Nucleus accumbens (tissue), 56 donors: ENCODE results near the gene ACAP1.
A peak's percentile ranks its signal among the peaks of the same experiment; 100 is the strongest.

Experiments used
- DNase-seq, 56 donors: peaks; one replicate each; lab custom pipeline; 2025; lab: John Stamatoyannopoulos, UW

The ACAP1 gene

GRCh38 chr17:7383371-7383741 lies 47.0 kb downstream of the ACAP1 start:
- DNase-seq: no peak

DNA sequence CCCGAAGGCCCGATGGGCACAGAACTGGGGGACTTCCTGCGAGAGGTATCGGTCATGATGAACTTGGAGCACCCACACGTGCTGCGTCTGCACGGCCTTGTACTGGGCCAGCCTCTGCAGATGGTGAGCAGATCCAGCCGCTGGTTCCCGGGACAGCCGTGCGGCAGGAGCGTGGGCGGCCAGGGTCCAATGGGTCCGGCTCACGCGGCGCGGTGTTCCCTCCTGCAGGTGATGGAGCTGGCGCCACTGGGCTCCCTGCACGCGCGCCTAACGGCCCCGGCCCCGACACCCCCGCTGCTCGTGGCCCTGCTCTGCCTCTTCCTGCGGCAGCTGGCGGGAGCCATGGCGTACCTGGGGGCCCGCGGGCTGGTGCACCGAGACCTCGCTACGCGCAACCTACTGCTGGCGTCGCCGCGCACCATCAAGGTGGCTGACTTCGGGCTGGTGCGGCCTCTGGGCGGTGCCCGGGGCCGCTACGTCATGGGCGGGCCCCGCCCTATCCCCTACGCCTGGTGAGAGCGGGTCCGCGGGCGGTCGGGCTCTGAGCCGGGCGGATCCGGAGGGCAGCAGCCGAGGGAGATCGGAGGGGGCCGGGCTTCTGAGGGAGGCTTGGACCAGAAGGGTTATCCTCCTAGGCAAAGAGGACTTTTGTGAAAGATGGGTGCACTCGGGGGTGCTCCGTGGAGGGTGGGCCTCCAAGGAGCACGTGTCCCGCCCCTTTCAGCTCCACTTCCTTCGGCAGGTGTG lies 47.6 kb downstream of the ACAP1 start:
- DNase-seq: peak in 33 of 56 donors; percentile 6 to 83 (median 62)

DNA sequence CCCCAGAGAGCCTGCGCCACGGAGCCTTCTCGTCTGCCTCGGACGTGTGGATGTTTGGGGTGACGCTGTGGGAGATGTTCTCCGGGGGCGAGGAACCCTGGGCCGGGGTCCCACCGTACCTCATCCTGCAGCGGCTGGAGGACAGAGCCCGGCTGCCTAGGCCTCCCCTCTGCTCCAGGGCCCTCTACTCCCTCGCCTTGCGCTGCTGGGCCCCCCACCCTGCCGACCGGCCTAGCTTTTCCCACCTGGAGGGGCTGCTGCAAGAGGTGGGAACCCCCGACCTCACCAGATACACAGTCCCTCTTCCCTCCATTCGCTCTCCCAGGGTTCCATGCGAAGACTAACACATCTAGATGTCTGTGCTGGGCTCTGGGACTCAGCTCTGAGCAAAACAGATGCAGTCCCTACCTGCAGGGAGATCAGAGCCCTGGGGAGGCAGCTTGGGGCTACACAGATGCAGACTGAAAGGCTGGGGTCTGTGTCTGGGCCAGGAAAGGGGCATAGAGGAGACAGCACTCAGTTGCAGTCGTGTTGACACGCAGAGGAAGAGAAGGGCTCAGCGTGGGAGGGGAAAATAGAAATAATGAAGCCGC lies 48.3 kb downstream of the ACAP1 start:
- peak in 1 of 56 donors; percentile 14 for DNase-seq

GRCh38 chr17:7388856-7389255 lies 52.5 kb downstream of the ACAP1 start:
- no peak for DNase-seq

GRCh38 chr17:7389924-7390910 lies 53.9 kb downstream of the ACAP1 start:
- DNase-seq: no peak

GRCh38 chr17:7391307-7391706 lies 55.0 kb downstream of the ACAP1 start:
- no peak for DNase-seq

DNA sequence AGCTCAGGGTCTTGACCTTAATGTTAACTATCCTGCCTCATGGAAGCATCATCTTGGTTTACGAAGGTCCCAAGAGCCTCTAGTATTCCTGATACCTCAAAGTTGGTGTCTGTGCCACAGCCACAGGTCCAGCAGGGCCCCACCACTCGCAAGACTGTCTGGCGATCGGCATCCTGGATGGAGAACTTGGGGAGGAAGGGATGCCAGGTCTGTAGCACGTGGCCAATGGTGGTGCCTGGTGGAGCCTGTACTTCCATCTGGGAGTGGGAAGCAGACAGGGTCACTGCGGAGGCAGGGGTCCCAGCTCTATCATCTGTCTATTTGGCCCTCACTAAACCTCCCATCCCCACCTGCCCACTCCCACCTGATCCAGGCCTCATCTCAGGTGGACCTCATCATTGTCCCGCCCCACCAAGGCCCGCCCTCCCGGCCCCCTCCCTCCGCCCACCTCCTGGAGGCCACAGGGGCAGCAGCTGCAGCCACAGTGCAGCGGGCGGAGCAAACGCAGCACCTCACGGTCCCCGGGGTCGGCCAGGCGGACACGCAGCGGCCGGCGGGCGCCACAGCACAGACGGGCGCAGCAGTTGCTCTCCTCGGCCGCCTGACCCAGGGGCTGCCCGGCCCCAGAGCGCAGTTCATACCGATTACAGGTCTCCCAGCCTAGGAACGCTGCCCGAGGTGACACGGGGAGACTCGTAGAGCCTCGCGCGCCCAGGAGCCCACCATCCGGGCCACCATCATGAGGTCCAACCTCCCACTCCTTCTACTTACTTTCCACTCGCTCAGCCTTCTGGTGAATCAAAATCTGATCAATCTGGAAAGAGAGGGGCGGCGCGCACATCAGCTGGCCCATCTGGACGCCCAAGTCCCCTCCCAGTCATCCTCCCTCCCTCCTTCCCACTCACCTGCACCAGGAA lies 56.6 kb downstream of the ACAP1 start:
- DNase-seq: no peak

DNA sequence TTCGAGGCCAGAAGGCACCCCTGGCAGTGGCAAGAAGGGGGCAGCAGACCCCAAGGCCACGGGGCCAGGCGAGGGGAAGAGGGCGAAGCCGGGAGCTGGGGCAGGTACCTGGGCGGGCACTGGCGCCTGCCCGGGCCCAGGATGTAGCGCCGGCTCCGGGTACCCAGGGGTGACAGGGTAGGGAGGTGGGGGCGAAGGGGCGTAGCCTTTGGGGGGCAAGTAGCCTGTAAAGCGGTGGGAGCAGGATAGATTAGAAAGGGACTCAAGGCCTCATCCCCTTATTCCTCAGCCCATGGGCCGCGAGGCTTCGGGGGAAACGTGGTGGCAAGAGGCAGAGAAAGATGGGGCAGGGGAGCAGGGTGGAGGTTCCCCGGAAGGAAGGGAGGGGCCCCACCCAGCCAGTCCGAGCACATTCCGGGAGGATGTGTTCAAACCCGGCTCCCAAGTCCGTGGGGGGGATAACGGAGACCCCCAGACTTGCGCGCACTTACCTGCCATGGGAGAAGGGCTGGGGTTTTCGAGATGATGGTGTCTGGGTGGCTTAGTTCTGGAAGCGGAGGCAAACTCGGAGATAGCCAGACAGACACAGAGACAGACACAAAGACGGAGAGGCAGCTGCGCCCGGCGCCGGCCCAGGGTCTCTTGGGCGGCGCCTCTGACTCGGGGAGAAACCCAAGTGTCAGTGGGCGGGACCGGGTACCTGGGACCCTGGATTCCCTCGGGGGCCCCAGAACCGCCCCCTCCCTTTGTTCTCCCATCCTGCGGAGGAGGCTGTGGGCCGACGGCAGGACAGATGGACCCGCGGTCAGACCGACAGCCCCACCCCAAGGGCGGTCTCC lies 57.5 kb downstream of the ACAP1 start:
- DNase-seq: peak in 2 of 56 donors; percentile 49 to 85

DNA sequence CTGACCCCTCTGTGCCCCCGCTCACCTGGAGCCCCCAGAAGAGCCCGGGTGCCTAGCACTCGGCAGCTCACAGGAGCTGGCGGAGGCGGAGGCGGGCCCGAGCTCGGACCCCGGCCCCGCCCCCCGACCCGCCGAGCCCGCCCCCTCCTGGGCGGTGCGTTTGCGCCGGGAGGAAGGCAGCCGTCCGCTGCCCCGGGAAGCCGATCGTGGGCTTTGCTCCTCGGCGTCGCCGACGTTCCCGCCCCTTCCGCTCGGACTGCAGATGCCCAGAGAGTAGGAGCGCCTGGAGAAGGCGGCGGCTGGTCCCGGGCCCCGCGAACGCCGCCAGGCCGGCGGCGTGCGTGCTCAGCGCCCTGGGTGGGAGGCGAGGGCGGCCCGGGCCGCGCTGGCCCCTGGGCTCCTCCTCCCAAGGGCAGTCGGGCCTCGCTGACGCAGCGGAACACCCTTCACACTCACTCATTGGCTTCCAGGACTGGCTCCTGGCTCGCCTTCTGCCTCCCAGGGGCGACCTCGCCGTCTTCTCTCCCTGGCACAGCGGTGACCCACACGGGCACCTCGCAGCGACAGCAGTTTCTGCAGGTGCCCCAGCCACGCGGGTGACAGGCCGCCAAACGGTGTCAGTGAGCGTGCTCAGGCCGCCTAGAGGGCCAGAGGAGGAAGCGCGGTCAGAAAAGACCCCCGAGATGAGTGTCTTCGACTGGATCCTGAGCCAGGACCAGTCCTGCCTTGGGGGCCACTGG lies 58.3 kb downstream of the ACAP1 start, which contains the start of gene PLSCR3:
Gene PLSCR3, minus strand, starts transcription at position 74 of the 740 bp plus-strand sequence. CDS start 415 bp downstream, outside the sequence.
- peak in 51 of 56 donors; percentile 17 to 86 (median 72) for DNase-seq

GRCh38 chr17:7396147-7396546 lies 59.8 kb downstream of the ACAP1 start:
- DNase-seq: no peak

DNA sequence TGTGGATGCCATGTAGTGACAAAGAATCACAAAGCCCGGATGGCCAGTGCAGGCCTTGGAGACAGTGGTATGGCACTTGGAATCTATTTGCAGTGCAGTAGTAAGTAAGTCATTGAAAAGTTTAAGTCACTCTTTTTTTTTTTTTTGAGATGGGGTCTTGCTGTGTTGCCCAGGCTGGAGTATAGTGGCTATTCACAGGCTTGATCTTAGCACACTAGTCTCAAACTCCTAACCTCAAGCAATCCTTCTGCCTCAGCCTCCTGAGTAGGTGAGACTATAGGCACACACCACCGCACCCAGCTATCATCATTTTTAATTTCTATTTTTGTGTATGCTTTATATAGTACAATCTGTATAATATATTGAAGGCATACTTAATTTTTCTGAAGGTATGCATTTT lies 62.3 kb downstream of the ACAP1 start:
- no peak for DNase-seq
